Lower lobe of right lung (tissue), 2 donors: ENCODE measurements around the gene SPATA7. TPM values are rescaled to one million over a fixed set of nuclear protein-coding genes. Genes with fewer than 3 reads are reported as not detected.

Experiments used
- ATAC-seq, 2 donors: fragments of 200-7000 bp; cut with Tn5 transposase; one replicate each; pipeline ENCODE4 v1.9.1; 2020 to 2022; ENCODE audit warnings: mild to moderate bottlenecking in 2 of 2, moderate library complexity in 2 of 2
- DNase-seq: peaks from one replicate; pipeline ENCODE4 v3.0.0-alpha.2; 2020
- H3K27ac ChIP-seq: fragments of 200-600 bp; one replicate; pipeline ENCODE4 v1.8.0; 2022
- H3K27me3 ChIP-seq: fragments of 200-600 bp; one replicate; pipeline ENCODE4 v1.8.0; 2022; ENCODE audit warnings: low read depth
- H3K36me3 ChIP-seq: fragments of 200-600 bp; one replicate; pipeline ENCODE4 v1.8.0; 2022; ENCODE audit warnings: mild to moderate bottlenecking
- H3K4me1 ChIP-seq: fragments of 200-600 bp; one replicate; pipeline ENCODE4 v1.8.0; 2022
- H3K4me3 ChIP-seq: fragments of 200-600 bp; one replicate; pipeline ENCODE4 v1.8.0; 2022; ENCODE audit warnings: mild to moderate bottlenecking
- H3K9me3 ChIP-seq: fragments of 200-600 bp; one replicate; pipeline ENCODE4 v1.8.0; 2022
- intact Hi-C: fragments of 100-400 bp; cut with DNase I; formaldehyde crosslinking; loops from one replicate; pipeline ENCODE4 v1.11.0; 2022
- total RNA-seq: library from RNA; stranded (reverse); fragmentation: NEBNext Ultra II Directional; extraction: Animal tissue kit (Norgen Biotek cat#: 25700); gene quantifications from one replicate; pipeline ENCODE4 v1.2.1, GENCODE V29; 2021
- TF ChIP-seq, protein P1 (sequence below): fragments of 200-600 bp; IDR thresholded peaks from one replicate; pipeline ENCODE4 v1.8.0; 2022; ENCODE audit warnings: antibody characterized with exemption, mild to moderate bottlenecking
- donor health status: DM: no; HTN: yes; CAD: no; lungs with severe emphysema.

The SPATA7 gene
- total RNA-seq, 1 donor from 2014 or later = 12.4 TPM

DNA sequence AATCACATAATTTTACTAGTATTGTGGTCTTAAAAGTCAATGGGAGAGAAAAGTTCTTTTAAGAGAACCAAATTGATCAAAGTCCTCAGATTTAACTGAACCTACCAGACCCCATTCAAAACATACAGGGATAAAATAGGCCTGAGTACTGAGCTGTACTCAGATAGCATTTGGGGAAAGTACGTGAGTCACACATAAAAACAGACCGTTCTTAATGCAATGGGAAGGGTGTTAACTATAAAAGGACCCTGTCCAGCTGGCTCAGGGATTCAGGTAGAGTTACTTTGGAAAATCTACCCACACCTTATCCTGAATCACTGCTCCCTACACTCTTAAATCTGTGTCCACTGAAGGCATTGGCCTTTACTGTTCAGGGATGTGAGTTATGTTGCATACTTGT, 91.4 kb downstream of the SPATA7 start:
- H3K36me3 ChIP-seq = peaks cover 62% of the 10 kb centered on the region
- peaks cover 10% of the 10 kb centered on the region for H3K4me1 ChIP-seq
- TF ChIP-seq, protein P1, sequence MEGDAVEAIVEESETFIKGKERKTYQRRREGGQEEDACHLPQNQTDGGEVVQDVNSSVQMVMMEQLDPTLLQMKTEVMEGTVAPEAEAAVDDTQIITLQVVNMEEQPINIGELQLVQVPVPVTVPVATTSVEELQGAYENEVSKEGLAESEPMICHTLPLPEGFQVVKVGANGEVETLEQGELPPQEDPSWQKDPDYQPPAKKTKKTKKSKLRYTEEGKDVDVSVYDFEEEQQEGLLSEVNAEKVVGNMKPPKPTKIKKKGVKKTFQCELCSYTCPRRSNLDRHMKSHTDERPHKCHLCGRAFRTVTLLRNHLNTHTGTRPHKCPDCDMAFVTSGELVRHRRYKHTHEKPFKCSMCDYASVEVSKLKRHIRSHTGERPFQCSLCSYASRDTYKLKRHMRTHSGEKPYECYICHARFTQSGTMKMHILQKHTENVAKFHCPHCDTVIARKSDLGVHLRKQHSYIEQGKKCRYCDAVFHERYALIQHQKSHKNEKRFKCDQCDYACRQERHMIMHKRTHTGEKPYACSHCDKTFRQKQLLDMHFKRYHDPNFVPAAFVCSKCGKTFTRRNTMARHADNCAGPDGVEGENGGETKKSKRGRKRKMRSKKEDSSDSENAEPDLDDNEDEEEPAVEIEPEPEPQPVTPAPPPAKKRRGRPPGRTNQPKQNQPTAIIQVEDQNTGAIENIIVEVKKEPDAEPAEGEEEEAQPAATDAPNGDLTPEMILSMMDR = no peak
- H3K4me3 ChIP-seq = no peak overlapping the region
- H3K27me3 ChIP-seq = no peaks in the 10 kb centered on the region
- ATAC-seq (no peak), DNase-seq (no peak)
- no peak overlapping the region for H3K27ac ChIP-seq
- no peaks in the 10 kb centered on the region for H3K9me3 ChIP-seq
- intact Hi-C loops = no loop called here

DNA sequence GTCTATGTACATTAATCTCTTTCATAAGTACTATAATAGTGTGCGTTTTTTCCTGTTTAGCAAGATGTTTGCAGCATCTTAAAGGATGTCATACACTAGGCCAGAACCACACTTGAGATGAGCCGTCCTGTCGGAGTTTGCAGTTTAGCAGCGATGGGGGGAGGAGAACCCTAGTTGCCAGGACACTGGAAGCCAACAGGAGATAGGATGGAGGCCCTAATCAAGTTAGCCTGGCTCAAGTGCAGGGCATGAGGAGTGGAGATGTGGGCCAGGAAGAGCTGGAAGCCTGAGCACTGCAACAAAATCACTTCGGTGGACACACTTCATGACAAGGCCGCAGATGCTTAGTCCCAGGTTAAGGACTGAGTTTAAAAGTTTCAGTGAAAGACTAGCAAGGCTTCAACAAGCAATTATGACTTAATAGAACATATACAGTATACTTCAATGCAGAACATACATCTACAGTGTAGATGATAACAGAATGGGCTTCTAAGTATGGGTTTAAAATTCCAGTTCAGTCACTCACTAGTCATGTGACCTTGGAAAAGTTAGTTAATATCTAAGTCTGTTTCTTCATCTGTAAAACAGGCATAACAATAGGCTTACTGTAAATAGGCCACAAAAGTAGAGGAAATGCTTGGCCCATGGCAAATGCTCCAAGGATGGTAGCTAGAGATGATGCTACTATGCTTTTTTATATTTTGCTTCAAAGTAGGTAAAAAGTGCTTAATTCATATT, 92.2 kb downstream of the SPATA7 start:
- Histone ChIP-seq H3K27ac (no peak overlapping the region), H3K36me3 (peaks cover 62% of the 10 kb centered on the region)

GRCh38 chr14:88478931-88479330, 93.5 kb downstream of the SPATA7 start:
- TF ChIP-seq, protein P1 = no peak
- Histone ChIP-seq H3K4me3 (no peak overlapping the region), H3K4me1 (peaks cover 2% of the 10 kb centered on the region), H3K27me3 (no peaks in the 10 kb centered on the region), H3K36me3 (peaks cover 60% of the 10 kb centered on the region), H3K27ac (no peak overlapping the region), H3K9me3 (no peaks in the 10 kb centered on the region)
- intact Hi-C loops = no loop called here
- DNase-seq (no peak), ATAC-seq (no peak)

More for the DNA sequence above, 92.2 kb downstream of the SPATA7 start:
- TF ChIP-seq, protein P1 = no peak
- Histone ChIP-seq H3K27me3 (no peaks in the 10 kb centered on the region), H3K9me3 (no peaks in the 10 kb centered on the region), H3K4me3 (no peak overlapping the region), H3K4me1 (peaks cover 10% of the 10 kb centered on the region)
- intact Hi-C loops = no loop called here
- DNase-seq (no peak), ATAC-seq (no peak)

DNA sequence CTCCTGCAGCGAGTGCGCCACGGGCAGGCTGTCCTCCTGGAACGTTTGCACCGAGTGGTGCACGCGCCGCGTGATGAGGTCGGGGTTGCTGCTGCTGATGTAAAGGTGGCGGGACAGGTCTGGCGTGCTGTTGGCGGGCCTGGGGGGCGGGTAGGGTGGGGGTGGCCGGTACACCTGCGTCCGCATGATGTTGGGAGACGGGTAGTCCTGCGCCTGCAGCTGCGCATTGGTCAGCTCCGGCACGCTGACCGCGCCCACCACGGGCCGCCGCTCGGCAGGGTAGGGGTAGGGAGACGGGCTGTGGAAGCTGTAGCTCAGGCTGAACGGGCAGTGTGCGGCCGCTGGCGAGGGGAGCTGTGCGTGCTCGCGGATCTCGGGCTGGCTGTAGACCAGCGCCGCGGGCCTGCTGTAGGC, 94.1 kb downstream of the SPATA7 start:
- Histone ChIP-seq H3K4me1 (no peaks in the 10 kb centered on the region), H3K27me3 (no peaks in the 10 kb centered on the region), H3K9me3 (no peaks in the 10 kb centered on the region), H3K27ac (no peak overlapping the region), H3K36me3 (peaks cover 67% of the 10 kb centered on the region), H3K4me3 (no peak overlapping the region)
- ATAC-seq (no peak), DNase-seq (no peak)
- TF ChIP-seq, protein P1 = no peak
- intact Hi-C loops = no loop called here

DNA sequence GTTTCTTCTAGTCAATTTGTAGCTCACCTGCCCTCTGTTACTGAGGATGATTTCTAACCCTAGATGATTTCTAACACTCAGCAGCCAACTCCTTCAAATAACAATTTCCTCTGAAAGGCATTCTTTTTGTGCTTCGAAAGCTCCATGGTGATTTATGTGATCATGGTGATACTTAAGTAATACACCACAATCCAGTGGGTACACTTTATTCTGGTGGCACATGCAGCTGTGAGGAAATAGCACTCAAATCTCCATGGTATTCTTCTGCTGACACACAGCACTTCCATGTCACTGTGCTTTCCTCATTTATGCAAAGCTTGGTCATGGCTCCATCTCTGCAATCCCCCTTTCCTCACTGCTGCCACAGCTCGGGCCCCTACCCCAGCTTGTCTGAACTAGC, 95.6 kb downstream of the SPATA7 start:
- no peaks in the 10 kb centered on the region for H3K9me3 ChIP-seq
- H3K4me1 ChIP-seq = no peaks in the 10 kb centered on the region
- intact Hi-C loops = no loop called here
- H3K27ac ChIP-seq = peak overlapping the region; percentile 43
- peaks cover 69% of the 10 kb centered on the region for H3K36me3 ChIP-seq
- TF ChIP-seq, protein P1 = no peak
- no peaks in the 10 kb centered on the region for H3K27me3 ChIP-seq
- DNase-seq = no peak
- ATAC-seq = peak; percentile 58 to 62
- no peak overlapping the region for H3K4me3 ChIP-seq
